HEK293 (cell line): ENCODE results near the gene PTGES.
"Not testable (repeated sequence)": the region's sequence is repeated elsewhere in the genome, so short reads cannot be mapped to it uniquely, and the experiment has no call there.

Experiments
- CTCF ChIA-PET: fragments of 350-600 bp; formaldehyde crosslinking; extraction: SDS; loops from one replicate; lab custom pipeline; 2021; ENCODE audit warnings: antibody characterized with exemption; lab: Yijun Ruan, JAX
- POLR2A ChIA-PET: fragments of 300-600 bp; formaldehyde crosslinking; extraction: SDS; loops from one replicate; lab custom pipeline; 2020; ENCODE audit warnings: antibody characterized with exemption, inconsistent platforms; lab: Yijun Ruan, JAX
- H3K27ac ChIP-seq: fragments of 200-500 bp; sonication (Bioruptor generic); 2 replicates; pipeline ENCODE4 v1.5.1; 2014; ENCODE audit warnings: low read depth, low read length, control low read depth, inconsistent platforms; ENCODE audit errors: extremely low read depth
- H3K36me3 ChIP-seq, 2 experiments: fragments of 200-500 bp in 1 of 2; sonication (Bioruptor generic) in 1 of 2; 1 replicate in 1 of 2; 2 replicates in 1 of 2; pipeline ENCODE4 v1.5.1; 2014 to 2017; ENCODE audit warnings: inconsistent platforms in 2 of 2, low read length in 2 of 2; ENCODE audit not compliant: control insufficient read depth in 2 of 2, insufficient read depth in 1 of 2
- H3K4me1 ChIP-seq: fragments of 200-500 bp; sonication (Bioruptor generic); 2 replicates; pipeline ENCODE4 v1.5.1; 2014; ENCODE audit warnings: mild to moderate bottlenecking, low read length, inconsistent platforms; ENCODE audit not compliant: control insufficient read depth, insufficient read depth
- H3K4me3 ChIP-seq: 2 replicates; pipeline ENCODE4 v1.5.1; 2011; ENCODE audit warnings: low read depth, mild to moderate bottlenecking, control low read depth, low read length, moderate library complexity
- H3K9me3 ChIP-seq: fragments of 200-500 bp; sonication (Bioruptor generic); 2 replicates; pipeline ENCODE4 v1.5.1; 2014; ENCODE audit warnings: low read depth, low read length, inconsistent platforms; ENCODE audit not compliant: control insufficient read depth, insufficient read depth
- BCL11B ChIP-seq: fragments of 450-650 bp; formaldehyde crosslinking; IDR thresholded peaks from 2 replicates; pipeline ENCODE4 v1.5.1; 2016; ENCODE audit warnings: low read depth, missing biosample characterization, missing genetic modification characterization
- GLI4 ChIP-seq: fragments of 450-650 bp; formaldehyde crosslinking; IDR thresholded peaks from 2 replicates; pipeline ENCODE4 v1.5.1; 2016; ENCODE audit warnings: missing biosample characterization, missing genetic modification characterization
- GLIS1 ChIP-seq: fragments of 450-650 bp; formaldehyde crosslinking; IDR thresholded peaks from 2 replicates; pipeline ENCODE4 v1.5.1; 2016; ENCODE audit warnings: missing biosample characterization, missing genetic modification characterization
- HOXA7 ChIP-seq: sonication (generic); formaldehyde crosslinking; IDR thresholded peaks from 2 replicates; pipeline ENCODE4 v1.8.1; 2022; ENCODE audit warnings: missing genetic modification reagents, borderline replicate concordance
- MEIS1 ChIP-seq: sonication (generic); formaldehyde crosslinking; IDR thresholded peaks from 2 replicates; pipeline ENCODE4 v1.8.1; 2022; ENCODE audit warnings: missing genetic modification reagents, mild to moderate bottlenecking, borderline replicate concordance
- PRDM1 ChIP-seq: fragments of 450-650 bp; formaldehyde crosslinking; IDR thresholded peaks from 2 replicates; pipeline ENCODE4; 2016; ENCODE audit warnings: missing biosample characterization, missing genetic modification characterization
- ZIC2 ChIP-seq: fragments of 450-650 bp; formaldehyde crosslinking; IDR thresholded peaks from 2 replicates; pipeline ENCODE4 v1.5.1; 2016; ENCODE audit warnings: missing biosample characterization, missing genetic modification characterization
- ZNF121 ChIP-seq: fragments of 450-650 bp; formaldehyde crosslinking; IDR thresholded peaks from 2 replicates; pipeline ENCODE4 v1.5.1; 2016; ENCODE audit warnings: missing biosample characterization, missing genetic modification characterization
- ZNF133 ChIP-seq: fragments of 450-650 bp; formaldehyde crosslinking; IDR thresholded peaks from 2 replicates; pipeline ENCODE4 v1.5.1; 2016; ENCODE audit warnings: missing biosample characterization, missing genetic modification characterization
- ZNF354C ChIP-seq: fragments of 450-650 bp; formaldehyde crosslinking; IDR thresholded peaks from 2 replicates; pipeline ENCODE4 v1.5.1; 2016; ENCODE audit warnings: missing biosample characterization, missing genetic modification characterization, low read depth, borderline replicate concordance
- ZNF530 ChIP-seq: fragments of 450-650 bp; formaldehyde crosslinking; IDR thresholded peaks from 2 replicates; pipeline ENCODE4 v1.5.1; 2016; ENCODE audit warnings: low read depth, missing biosample characterization, missing genetic modification characterization
- ZNF555 ChIP-seq: fragments of 450-650 bp; formaldehyde crosslinking; conservative IDR thresholded peaks from 2 replicates; pipeline ENCODE4 v1.5.1; 2017; ENCODE audit warnings: missing biosample characterization, mild to moderate bottlenecking, missing genetic modification characterization, inconsistent platforms
- ZNF561 ChIP-seq: fragments of 450-650 bp; IDR thresholded peaks from 2 replicates; pipeline ENCODE4 v1.5.1; 2018; ENCODE audit warnings: missing biosample characterization, missing genetic modification characterization, borderline replicate concordance
- ZNF626 ChIP-seq: fragments of 450-650 bp; sonication (Bioruptor Pico); formaldehyde crosslinking; IDR thresholded peaks from 2 replicates; pipeline ENCODE4 v1.5.1; 2018; ENCODE audit warnings: missing biosample characterization, missing genetic modification characterization, inconsistent platforms
- ZNF701 ChIP-seq: fragments of 450-650 bp; formaldehyde crosslinking; IDR thresholded peaks from 2 replicates; pipeline ENCODE4 v1.5.1; 2016; ENCODE audit warnings: missing biosample characterization, missing genetic modification characterization
- ZNF768 ChIP-seq: fragments of 450-650 bp; formaldehyde crosslinking; IDR thresholded peaks from 2 replicates; pipeline ENCODE4 v1.5.1; 2018; ENCODE audit warnings: missing biosample characterization, mild to moderate bottlenecking, missing genetic modification characterization
- TF ChIP-seq, protein P1 (sequence below): fragments of 450-650 bp; IDR thresholded peaks from 2 replicates; pipeline ENCODE4 v1.5.1; 2018; ENCODE audit warnings: missing biosample characterization, missing genetic modification characterization
- TF ChIP-seq, protein P2 (sequence below): fragments of 450-650 bp; formaldehyde crosslinking; IDR thresholded peaks from 2 replicates; pipeline ENCODE4 v1.5.1; 2016; ENCODE audit warnings: missing biosample characterization, missing genetic modification characterization, borderline replicate concordance

The PTGES gene

DNA sequence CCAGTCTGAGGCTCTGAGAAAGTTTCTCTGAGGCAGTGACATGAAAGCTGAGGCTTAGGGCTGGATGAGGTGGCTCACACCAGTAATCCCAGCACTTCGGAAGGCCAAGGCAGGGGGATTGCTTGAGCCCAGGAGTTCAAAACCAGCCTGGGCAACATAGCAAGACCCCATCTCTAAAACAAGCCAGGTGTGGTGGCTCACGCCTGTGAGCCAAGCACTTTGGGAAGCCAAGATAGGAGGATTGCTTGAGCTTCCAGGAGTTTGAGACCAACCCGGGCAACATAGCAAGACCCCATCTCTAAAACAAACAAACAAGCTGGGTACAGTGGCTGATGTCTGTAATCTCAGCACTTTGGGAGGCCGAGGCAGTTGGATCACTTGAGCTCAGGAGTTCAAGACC lies 3.8 kb downstream of the PTGES start:
- POLR2A ChIA-PET, H3K27ac ChIP-seq, H3K36me3 ChIP-seq, H3K9me3 ChIP-seq, H3K4me1 ChIP-seq, H3K4me3 ChIP-seq: not testable (repeated sequence)
- CTCF ChIA-PET: interaction anchor here (0.6 to 4.9 kb wide), 9 partner anchors 11 to 138 kb away, joined by 3 to 62 read pairs (median 5); no protein-coding TSS in a partner anchor
- peak; percentile 81 for TF ChIP-seq ZNF121 (tag by site-specific recombination)

DNA sequence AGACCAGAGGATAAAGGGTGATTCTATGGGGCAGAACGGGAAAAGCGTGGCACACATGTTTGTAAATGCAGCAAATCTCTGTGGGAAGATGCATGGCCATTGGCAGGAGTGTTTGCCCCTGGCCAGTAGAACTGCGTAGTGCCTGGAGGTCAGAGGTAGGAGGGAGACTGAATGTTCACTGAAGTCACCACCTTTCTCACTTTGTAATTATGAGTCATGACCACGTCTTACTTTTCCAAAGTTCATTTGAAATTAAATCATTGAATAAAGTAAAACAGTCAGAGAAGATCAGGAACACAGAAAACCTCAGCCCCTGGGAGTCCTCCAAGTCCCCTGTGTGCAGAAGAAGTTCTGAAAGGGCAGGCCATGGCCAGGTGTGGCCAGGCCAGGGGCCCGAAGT lies 4.6 kb downstream of the PTGES start:
- Histone ChIP-seq H3K36me3 (no peaks in the 10 kb centered on the region), H3K4me1 (no peaks in the 10 kb centered on the region)
- POLR2A ChIA-PET: no interaction called here

DNA sequence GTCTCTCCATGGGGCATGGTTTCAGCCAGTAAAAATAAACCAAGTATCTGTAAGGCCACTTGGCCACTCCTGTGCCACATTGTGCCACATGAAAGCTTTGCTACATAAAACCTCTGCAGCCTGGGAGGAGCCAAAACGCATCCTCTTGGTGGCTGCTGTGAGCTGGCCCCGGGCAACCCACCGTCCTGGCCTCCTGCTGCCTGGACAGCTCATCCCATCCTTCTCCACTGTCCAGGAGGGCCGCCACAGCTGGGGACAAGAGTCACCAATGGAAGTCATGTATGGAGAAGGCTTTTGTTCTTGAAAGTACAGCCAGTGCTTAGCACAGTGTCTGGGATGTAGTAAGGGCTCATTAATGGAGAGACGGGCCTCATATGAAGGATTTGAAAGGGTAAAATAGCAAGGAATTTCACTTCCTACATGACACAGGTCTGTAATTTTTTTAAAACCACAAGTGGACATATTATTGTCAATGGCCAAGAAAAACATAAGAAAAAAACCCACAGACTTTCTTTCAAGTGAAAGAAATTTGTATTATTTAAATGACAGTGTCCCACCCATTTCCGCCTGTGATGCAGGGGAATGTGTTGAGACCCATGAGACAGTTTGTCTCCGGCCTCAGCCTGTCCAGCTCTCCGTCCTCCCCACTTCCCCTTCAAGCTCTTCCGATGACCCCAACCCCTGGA lies 6.6 kb downstream of the PTGES start:
- ChIA-PET POLR2A (interaction anchor here (0.7 kb wide), 1 partner anchor 9 kb away, joined by 4 read pairs; no protein-coding TSS in a partner anchor), CTCF (interaction anchor here (0.6 to 2.3 kb wide), 3 partner anchors 9 to 20 kb away, joined by 3 to 12 read pairs (median 4); no protein-coding TSS in a partner anchor)
- Histone ChIP-seq H3K4me1 (no peaks in the 10 kb centered on the region), H3K4me3 (no peak overlapping the region), H3K9me3 (no peaks in the 10 kb centered on the region), H3K27ac (no peak overlapping the region), H3K36me3 (no peaks in the 10 kb centered on the region)
- TF ChIP-seq ZIC2 (tag by site-specific recombination) (peak; percentile 57), BCL11B (tag by site-specific recombination) (no peak), GLIS1 (tag by site-specific recombination) (peak; percentile 66)

More for the DNA sequence above, 4.6 kb downstream of the PTGES start:
- CTCF ChIA-PET: interaction anchor here (0.6 kb wide), 1 partner anchor 127 kb away, joined by 3 read pairs; no protein-coding TSS in a partner anchor
- Histone ChIP-seq H3K9me3 (no peaks in the 10 kb centered on the region), H3K27ac (no peak overlapping the region), H3K4me3 (no peak overlapping the region)
- TF ChIP-seq ZNF768 (tag by site-specific recombination): no peak
- TF ChIP-seq ZNF354C (tag by site-specific recombination): no peak
- TF ChIP-seq, protein P1, sequence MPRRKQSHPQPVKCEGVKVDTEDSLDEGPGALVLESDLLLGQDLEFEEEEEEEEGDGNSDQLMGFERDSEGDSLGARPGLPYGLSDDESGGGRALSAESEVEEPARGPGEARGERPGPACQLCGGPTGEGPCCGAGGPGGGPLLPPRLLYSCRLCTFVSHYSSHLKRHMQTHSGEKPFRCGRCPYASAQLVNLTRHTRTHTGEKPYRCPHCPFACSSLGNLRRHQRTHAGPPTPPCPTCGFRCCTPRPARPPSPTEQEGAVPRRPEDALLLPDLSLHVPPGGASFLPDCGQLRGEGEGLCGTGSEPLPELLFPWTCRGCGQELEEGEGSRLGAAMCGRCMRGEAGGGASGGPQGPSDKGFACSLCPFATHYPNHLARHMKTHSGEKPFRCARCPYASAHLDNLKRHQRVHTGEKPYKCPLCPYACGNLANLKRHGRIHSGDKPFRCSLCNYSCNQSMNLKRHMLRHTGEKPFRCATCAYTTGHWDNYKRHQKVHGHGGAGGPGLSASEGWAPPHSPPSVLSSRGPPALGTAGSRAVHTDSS (tag by site-specific recombination): no peak
- TF ChIP-seq ZNF555 (tag by site-specific recombination): no peak
- no peak for TF ChIP-seq ZNF561 (tag by site-specific recombination)
- TF ChIP-seq HOXA7 (CRISPR knock-in tag): no peak
- no peak for TF ChIP-seq MEIS1
- TF ChIP-seq PRDM1 (tag by site-specific recombination): no peak
- TF ChIP-seq ZNF701 (tag by site-specific recombination): no peak
- TF ChIP-seq ZNF626 (tag by site-specific recombination): no peak
- no peak for TF ChIP-seq ZNF530 (tag by site-specific recombination)
- TF ChIP-seq ZNF133 (tag by site-specific recombination): no peak
- no peak for TF ChIP-seq GLI4
- TF ChIP-seq, protein P2, sequence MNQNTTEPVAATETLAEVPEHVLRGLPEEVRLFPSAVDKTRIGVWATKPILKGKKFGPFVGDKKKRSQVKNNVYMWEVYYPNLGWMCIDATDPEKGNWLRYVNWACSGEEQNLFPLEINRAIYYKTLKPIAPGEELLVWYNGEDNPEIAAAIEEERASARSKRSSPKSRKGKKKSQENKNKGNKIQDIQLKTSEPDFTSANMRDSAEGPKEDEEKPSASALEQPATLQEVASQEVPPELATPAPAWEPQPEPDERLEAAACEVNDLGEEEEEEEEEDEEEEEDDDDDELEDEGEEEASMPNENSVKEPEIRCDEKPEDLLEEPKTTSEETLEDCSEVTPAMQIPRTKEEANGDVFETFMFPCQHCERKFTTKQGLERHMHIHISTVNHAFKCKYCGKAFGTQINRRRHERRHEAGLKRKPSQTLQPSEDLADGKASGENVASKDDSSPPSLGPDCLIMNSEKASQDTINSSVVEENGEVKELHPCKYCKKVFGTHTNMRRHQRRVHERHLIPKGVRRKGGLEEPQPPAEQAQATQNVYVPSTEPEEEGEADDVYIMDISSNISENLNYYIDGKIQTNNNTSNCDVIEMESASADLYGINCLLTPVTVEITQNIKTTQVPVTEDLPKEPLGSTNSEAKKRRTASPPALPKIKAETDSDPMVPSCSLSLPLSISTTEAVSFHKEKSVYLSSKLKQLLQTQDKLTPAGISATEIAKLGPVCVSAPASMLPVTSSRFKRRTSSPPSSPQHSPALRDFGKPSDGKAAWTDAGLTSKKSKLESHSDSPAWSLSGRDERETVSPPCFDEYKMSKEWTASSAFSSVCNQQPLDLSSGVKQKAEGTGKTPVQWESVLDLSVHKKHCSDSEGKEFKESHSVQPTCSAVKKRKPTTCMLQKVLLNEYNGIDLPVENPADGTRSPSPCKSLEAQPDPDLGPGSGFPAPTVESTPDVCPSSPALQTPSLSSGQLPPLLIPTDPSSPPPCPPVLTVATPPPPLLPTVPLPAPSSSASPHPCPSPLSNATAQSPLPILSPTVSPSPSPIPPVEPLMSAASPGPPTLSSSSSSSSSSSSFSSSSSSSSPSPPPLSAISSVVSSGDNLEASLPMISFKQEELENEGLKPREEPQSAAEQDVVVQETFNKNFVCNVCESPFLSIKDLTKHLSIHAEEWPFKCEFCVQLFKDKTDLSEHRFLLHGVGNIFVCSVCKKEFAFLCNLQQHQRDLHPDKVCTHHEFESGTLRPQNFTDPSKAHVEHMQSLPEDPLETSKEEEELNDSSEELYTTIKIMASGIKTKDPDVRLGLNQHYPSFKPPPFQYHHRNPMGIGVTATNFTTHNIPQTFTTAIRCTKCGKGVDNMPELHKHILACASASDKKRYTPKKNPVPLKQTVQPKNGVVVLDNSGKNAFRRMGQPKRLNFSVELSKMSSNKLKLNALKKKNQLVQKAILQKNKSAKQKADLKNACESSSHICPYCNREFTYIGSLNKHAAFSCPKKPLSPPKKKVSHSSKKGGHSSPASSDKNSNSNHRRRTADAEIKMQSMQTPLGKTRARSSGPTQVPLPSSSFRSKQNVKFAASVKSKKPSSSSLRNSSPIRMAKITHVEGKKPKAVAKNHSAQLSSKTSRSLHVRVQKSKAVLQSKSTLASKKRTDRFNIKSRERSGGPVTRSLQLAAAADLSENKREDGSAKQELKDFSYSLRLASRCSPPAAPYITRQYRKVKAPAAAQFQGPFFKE (tag by site-specific recombination): no peak
